SK-N-SH (cell line): ENCODE results near the gene P3H3.

Experiments used
- FOXJ3 ChIP-seq: sonication (generic); formaldehyde crosslinking; IDR thresholded peaks from 2 replicates; pipeline ENCODE4 v1.5.1; 2020; ENCODE audit warnings: mild to moderate bottlenecking, missing genetic modification reagents
- GABPA ChIP-seq: IDR thresholded peaks from 2 replicates; pipeline ENCODE4 v1.4.0; 2012; ENCODE audit warnings: low read depth, mild to moderate bottlenecking
- RCOR1 ChIP-seq: fragments of 150-350 bp; IDR thresholded peaks from 2 replicates; pipeline ENCODE4 v1.6.1; 2017; ENCODE audit warnings: antibody characterized with exemption, low read length
- TEAD4 ChIP-seq: IDR thresholded peaks from 2 replicates; pipeline ENCODE4 v1.4.0; 2012; ENCODE audit warnings: mild to moderate bottlenecking, borderline replicate concordance; ENCODE audit not compliant: insufficient read depth
- TF ChIP-seq, protein P1 (sequence below): fragments of 200-600 bp; sonication (generic); IDR thresholded peaks from 2 replicates; pipeline ENCODE4 v1.6.1; 2017; ENCODE audit warnings: antibody characterized with exemption, mild to moderate bottlenecking, moderate library complexity

DNA sequence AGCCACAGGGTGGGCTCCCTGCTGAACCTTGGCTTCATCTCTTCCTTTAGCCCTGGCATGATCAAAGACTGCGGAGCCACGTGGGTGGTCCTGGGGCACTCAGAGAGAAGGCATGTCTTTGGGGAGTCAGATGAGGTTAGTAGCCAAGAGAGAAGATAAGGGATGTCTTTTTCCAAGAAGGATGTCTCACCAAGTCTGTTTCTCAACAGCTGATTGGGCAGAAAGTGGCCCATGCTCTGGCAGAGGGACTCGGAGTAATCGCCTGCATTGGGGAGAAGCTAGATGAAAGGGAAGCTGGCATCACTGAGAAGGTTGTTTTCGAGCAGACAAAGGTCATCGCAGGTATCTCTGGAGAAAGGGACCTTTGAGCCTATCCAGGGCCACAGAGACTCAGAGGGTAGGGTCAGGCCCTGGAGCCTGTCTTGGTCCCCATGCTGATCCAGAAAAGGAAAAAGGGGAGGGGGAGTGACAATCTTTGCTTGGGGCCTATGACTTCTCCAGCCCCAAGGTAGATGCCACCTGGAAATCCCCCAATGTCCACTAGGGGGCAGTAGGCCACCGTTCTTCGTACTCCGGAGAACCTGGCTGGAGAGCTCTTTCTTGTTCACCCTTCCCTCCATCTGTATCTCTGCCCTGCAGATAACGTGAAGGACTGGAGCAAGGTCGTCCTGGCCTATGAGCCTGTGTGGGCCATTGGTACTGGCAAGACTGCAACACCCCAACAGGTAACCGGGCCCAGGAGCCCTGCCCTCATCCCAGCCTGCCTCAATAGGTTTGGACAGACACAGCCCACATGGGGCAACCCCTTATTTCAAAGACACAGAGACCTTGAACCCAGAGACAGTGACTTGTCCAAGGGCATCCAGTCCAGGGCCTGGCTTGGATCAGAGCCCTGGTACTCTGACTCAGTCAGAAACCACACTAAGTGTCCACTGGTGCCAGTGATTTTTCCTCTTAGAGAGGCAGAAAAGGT is 41.1 kb downstream of the P3H3 start:
- TF ChIP-seq, protein P1, sequence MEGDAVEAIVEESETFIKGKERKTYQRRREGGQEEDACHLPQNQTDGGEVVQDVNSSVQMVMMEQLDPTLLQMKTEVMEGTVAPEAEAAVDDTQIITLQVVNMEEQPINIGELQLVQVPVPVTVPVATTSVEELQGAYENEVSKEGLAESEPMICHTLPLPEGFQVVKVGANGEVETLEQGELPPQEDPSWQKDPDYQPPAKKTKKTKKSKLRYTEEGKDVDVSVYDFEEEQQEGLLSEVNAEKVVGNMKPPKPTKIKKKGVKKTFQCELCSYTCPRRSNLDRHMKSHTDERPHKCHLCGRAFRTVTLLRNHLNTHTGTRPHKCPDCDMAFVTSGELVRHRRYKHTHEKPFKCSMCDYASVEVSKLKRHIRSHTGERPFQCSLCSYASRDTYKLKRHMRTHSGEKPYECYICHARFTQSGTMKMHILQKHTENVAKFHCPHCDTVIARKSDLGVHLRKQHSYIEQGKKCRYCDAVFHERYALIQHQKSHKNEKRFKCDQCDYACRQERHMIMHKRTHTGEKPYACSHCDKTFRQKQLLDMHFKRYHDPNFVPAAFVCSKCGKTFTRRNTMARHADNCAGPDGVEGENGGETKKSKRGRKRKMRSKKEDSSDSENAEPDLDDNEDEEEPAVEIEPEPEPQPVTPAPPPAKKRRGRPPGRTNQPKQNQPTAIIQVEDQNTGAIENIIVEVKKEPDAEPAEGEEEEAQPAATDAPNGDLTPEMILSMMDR: peak; percentile 91
- no peak for TF ChIP-seq FOXJ3 (CRISPR knock-in tag)
- TF ChIP-seq RCOR1: no peak
- TF ChIP-seq TEAD4: no peak
- no peak for TF ChIP-seq GABPA
